Left renal cortex interstitium (tissue), 4 donors: ENCODE results near the gene MRPS23. TPM values are rescaled to one million over a fixed set of nuclear protein-coding genes. Genes with fewer than 3 reads are reported as not detected.
A peak's percentile ranks its signal among the peaks of the same experiment; 100 is the strongest.

Experiments
- DNase-seq, 4 donors: peaks; one replicate each; pipeline ENCODE4 v3.0.0-alpha.2; 2013; ENCODE audit warnings: low read depth in 4 of 4, low spot score in 2 of 4, missing footprints in 1 of 4
- polyA plus RNA-seq, 4 donors: library from polyadenylated mRNA; unstranded; fragments of 120-200 nt; gene quantifications; one replicate each; pipeline ENCODE4 v1.2.1, GENCODE V29; 2013; ENCODE audit not compliant: insufficient read length in 4 of 4

The MRPS23 gene
- polyA plus RNA-seq, 4 donors: 57.6 to 63.7 (median 60.9) TPM

DNA sequence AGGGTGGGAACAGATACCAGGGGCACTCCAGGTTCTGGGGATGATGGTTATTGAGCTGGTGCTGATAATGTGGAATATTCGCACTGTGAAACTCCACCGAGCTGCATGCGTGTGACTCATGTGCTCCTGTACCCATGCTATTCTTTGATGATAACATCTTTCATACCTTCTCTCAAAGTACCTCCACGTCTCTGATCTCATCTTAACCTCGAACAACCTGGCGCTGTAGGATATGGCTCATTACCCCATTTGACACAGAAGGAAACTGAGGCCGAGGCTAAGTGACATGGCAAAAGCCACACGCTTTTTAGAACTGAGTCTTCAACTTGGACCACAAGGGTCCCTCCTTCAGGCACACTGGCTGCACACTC lies 30.2 kb upstream of the MRPS23 start:
- no peak for DNase-seq

DNA sequence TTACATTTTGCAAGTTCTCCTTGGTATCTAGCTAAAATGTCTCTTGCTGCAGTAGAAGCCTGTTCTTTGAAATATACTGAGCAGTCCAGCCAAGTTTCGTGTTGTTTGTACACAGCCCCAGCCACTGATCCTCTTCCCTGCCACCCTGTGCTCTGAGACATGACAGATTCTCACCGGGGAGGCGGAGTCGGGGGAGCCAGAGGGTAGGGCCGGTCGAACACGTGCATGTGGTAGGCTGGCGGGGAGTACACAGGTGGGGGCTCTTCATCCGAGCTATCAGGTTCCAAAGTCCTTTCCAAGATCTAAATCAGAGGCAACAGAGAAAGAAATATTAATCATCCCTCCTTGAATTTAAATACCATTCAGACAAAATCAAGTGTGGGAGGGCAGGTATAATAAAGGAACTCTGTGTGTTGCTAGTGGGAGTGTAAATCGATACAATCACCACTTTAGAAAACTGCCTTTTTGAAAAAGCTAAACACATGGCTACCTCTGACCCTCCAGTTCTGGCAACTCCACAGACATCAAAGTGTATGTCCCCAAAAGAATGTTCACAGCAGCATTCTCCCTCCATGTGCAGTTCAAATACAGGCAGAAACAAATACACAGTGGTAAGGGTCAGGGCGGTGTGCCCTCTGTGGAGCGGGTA lies 29.7 kb upstream of the MRPS23 start:
- DNase-seq: no peak

DNA sequence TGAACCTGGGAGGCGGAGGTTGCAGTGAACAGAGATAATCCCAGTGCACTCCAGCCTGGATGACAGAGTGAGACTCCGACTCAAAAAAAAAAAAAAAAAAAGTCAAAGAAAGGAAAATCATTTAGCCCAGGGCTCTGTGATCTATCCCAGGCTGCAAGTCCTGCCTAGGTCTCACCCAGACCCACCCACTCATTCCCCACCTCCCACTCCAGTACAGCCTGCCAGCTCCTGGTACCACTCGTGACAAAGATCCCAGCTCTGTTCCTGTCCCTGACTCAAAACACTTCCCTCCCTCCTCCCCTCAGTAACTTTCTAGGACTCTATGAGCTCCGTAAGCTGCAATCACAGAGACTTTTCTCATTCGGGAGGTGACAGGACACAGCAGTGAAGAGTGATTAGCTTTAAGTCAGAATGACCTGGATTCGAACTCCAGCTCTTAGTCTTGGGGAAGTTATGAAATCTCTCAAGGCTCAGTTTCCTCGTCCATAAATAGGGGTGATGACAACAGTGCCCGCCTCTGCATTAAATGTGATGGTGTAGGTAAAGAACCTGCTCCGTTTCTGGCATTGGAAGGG lies 28.0 kb upstream of the MRPS23 start:
- no peak for DNase-seq

DNA sequence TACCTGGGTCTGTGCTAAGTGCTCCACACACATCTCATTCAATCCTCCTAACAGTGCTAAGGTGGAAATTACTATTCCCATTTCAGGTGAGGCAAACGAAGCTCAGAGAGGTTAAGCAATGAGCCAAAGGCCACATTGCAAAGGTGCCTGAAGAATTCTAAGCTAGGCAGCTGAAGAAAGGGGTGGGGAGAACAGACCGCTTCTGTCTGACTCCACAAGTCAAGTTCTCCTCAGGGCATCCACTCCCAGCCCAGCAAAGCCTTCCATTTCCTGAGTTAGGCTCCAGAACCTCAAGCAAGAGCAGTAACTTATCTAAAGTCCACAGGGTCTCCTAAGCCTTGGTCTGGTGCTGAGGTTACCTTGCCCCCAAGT lies 27.0 kb upstream of the MRPS23 start:
- DNase-seq: no peak

DNA sequence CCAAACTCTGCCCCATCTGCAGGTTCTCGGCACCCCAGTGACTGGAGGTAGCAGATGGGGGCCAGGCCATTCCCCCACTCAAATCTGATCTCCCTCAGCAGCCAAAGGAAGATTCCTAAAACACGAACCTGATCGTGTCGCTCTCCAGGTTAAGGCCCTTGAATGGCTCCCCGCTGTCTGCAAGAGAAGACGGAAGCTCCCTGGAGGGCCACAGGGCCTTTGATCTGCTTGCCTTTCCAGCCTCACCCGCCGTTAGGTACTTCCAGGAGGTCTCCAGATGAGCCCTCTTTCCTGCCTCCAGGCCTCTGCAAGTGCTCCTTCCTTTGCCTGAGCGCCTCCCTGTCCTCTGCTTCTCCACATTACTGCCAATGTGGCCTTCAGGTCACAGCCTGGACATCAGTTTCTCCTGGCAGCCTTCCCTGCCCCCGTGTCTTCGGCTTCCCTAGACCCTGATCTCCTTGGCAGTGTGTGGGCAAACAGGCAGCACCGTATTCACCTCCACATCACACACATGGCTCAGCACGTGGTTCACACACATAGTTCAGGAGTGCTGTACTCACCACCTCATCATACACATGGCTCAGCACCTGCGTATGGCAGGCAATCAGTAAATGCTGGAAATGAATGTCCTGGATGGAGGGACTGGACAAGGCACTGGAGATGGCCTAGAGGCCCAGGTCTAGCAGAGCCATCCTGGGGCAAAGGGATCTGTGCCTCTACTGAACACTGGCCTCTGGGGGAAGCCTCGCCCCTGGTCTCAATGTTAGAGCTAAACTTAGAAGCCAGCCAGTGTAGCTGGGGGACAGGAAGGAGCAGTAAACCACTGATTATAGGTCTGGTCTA lies 26.4 kb upstream of the MRPS23 start:
- DNase-seq: no peak

DNA sequence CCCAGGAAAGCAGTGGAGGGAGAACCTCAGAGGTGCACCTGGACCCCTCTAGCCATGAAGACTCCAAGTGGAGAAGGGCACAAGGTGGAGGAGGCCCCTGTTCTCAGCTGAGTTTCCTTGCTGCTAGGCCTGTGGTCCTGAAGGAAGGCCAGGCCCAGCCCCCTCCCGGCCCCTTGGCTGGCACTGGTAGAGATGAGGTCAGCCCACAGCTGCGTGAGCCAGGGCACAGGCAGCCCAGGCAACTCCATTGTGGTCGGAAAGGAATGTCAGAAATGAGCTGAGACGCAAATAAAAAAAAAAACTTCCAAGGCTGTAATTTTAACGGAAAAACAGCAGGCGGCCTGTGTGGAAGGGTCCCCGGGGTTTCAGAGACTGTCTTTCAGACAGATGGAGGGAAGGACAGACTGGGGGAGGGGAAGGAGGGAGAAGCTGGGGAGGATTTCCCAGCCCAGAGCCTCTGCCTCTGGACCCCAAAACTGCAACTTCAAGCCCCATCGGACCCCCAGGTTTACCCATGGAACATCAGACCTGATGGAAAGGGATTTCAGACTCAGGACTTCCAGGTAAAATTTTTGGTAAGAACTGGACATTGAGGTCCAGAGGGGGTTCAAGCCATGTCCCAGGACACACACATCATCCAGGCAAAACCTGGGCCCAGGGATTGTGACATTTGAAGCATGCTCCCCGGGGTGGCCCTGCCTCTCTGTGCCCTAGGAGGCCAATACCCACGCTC lies 25.6 kb upstream of the MRPS23 start:
- peak in 1 of 4 donors; percentile 80 for DNase-seq

DNA sequence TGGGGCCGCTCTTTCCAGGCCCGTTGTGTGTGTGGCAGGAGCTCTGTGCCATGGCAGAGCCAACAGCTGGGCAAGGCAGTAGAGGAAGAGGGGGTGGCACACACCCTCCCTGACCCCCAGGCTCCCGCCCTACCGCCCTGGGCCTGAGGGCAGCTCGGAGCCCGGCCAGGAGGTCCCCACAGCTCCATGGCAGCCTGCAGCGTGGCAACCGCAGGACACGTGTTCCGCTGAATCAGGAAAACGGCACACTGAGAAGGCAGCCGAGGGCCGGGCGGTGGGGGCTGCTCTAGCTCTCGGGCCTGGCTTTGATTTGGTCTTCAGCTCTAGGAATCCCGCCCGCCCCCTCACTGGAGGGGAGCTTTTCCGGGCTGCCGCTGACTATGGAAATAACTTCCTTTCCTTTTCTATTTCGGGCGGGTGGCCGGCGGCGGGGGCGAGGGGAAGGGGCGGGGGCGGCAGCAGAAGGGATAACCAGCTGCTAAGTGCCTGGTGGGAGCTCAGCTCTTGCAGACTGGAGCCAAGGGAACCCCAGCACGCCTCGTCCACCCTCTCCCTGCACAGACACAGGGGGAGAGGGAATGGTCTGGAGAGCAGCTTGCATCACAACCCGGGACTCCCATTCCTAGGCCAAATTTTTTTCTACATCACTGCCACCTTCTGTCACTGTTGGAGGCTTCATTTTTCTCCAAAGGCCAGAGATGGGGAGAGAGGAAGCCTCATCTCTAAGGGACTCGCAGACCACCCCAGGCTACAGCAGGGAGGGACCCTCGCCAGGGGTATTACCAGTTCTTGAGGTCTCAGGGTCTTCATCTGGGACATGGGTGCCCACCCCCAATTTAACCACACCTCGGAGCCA lies 24.8 kb upstream of the MRPS23 start:
- DNase-seq: peak in 1 of 4 donors; percentile 87

DNA sequence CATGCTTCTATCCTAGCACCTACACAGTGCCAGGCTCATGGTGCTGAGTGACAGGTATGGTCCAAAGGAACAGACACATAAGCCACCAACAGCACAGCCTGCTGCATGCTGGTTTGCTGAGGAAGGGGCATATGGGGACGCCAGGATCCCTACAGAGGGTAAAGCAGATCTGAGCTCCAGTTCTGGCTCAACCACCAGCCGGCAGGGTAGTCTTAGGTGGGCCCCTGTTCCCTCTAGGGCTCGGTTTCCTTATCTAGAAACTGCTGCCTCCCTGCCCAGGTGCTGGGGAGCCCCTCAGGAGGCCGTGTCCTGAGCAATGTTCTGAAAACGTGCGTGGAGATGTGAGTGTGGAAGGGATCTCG lies 24.2 kb upstream of the MRPS23 start:
- DNase-seq: no peak

DNA sequence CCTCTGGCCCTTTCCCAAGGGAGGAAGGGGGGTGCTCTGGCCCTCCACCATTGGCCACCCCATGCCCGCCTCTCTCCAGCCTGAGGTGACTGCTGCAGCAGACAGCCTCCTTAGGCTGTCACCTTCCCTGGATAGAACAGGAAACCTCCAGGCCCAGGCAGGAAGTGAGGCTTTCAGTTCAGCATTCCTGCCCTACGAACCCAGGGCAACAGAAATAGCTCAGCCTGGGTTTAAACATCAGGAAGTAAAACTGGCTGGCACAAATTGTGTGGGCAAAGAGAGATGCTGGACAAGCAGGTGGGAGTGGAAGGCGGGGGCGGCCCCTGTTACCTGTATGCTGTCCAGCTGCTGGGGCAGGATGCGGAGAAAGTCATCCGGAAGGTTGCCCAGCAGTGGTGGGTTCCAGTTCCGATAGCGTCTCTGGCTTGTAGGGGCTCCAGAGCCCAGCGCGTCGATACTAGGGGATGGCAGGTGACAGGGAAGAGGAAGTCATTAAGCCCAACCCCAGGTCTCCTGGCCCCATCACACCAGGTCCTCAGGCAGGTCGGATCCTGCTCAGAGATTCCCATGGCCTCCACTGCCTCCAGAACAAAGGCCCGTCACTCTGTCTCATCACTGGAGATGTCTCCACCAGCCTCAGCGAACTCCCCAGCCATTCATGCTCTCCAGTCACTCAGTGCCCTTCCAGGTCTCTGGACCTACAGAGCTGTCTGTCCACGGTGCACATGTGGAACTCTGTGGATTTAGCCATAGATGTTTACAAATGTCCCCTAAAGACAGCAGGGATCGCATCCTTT lies 23.6 kb upstream of the MRPS23 start:
- DNase-seq: no peak

DNA sequence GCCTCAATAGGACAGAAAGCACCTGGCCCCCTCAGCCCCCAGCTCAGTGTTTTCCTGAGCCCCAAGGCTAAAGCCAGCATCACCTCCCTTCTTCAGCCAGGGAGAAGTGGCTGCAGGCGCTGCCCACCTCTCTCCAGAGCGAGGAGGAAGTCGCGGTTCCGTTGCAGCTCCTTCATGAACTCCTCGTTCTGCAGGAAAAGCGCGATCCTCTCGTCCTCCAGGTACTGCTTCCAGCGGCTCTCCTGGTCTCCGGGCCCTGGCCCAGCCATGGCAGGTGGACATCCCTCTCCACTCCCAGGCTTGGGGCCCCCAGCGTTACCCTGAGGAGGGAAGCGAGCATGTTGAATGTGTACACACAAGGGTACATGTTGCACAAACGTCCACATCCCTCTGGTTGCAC lies 22.7 kb upstream of the MRPS23 start:
- no peak for DNase-seq

DNA sequence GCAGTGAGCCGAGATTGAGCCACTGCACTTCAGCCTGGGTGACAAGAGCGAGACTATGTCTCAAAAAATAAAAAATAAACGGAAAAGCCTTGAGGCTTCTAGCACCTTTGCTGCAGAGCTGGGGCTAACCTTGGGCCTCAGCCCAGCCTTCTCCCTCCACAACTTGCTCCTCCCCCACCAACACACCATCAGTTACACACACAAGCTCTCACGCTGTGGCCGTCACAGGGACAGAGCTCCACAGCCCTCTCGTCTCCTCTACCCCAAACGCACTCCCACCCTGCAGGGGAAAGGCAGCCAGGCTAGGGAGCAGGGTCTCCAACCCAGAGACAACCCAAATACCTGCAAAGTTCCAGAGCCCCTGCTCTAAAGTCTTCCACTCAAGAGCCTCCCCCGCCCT lies 22.0 kb upstream of the MRPS23 start:
- DNase-seq: no peak

DNA sequence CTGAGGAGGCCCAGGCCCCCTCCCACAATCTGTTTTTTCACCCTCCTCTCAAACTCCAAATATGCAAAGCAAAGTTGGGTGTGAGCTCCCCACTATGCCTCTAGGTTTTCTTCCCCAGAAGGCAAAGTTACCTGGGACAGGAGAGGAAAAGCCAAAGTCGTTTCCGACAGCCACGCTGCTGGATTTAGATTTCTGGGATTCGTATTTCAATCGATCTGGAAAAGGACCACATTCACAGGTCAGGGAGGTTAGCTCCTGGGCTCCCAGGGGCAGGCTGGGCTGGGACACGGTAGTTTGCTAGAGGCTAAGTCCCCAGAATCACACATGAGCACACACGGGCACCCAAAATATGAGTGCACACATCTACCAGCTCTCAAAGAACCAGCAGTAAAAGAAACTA lies 21.3 kb upstream of the MRPS23 start:
- no peak for DNase-seq

DNA sequence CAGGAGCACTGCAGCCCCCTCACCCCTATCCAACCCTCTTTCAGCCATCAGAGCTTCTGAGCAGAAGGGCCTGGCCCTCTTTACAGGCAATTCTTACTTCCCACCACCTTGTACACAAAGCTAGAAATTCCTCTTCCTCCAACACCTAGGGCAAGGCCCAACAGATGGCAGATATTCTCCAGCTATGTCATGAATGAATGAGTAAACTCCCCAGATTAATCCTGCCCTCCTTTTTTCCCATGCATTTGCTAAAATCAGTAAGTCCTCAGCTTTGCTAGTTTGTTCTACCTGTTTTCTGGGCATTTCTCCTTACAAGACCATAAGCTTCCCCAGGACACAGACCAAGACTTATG lies 20.4 kb upstream of the MRPS23 start:
- no peak for DNase-seq

DNA sequence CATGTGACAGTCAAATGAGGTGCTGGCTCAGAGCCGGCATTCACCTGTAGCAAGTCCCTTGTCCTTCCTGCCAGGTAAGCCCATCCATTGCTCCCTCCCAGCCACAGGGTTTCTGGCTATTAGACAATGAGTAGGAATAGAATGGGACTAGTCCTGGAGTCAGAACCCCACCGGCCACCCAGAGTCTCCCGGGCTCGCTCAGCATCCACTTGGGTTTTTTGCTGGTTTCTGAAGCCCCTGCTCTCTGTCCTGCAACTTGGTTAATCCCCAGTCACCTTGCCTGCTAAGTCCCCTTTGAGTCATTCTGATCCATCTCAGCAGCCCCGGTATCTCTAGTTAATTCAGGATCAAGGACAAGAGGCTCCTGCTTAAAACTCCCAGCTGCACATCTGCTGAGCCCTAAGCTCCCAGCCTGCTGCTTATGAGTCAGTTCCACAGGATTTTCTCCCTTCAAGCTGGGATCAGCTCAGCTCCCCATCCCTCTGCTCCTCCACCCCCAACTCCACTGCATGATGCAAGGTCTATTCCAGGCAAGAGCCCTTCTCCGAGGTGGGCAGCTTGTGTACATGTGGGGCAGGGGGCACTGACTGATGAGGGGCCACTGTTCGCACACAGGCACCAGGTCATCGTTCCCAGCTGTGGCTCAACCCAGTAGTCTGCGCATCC lies 19.9 kb upstream of the MRPS23 start:
- no peak for DNase-seq

DNA sequence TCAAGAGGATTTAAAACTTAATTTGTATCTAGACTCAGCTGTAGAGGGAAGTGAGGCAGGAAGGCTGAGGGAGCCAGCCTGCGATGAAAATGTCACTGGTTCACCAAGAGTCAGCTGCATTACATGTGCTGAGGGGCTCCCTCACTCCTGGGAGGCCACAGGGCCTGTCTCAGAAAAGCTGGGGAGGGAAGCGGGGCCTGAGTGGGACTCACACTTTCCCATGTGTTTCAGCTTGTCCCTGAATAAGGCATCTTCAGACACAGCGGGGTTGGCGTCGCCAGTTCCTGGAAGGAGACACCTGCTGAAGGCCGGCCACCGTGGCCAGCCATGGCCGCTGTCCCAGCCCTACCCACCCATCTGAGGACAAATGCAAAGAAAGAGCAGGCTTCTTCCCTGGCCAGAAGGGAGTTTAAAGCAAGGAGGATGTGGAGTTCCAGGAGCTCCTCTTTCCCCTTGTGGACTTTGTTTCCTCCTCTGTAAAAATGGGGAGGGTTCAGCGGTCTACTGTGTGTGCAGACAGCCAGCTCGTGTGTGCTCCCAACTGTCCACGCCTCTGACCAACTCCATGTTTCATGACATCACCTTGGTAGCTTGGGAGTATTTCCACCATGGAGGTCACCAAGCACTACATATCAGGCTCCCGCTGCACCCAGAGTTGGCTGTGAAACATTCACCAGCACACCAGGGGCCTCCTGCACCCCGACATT lies 19.2 kb upstream of the MRPS23 start:
- no peak for DNase-seq

DNA sequence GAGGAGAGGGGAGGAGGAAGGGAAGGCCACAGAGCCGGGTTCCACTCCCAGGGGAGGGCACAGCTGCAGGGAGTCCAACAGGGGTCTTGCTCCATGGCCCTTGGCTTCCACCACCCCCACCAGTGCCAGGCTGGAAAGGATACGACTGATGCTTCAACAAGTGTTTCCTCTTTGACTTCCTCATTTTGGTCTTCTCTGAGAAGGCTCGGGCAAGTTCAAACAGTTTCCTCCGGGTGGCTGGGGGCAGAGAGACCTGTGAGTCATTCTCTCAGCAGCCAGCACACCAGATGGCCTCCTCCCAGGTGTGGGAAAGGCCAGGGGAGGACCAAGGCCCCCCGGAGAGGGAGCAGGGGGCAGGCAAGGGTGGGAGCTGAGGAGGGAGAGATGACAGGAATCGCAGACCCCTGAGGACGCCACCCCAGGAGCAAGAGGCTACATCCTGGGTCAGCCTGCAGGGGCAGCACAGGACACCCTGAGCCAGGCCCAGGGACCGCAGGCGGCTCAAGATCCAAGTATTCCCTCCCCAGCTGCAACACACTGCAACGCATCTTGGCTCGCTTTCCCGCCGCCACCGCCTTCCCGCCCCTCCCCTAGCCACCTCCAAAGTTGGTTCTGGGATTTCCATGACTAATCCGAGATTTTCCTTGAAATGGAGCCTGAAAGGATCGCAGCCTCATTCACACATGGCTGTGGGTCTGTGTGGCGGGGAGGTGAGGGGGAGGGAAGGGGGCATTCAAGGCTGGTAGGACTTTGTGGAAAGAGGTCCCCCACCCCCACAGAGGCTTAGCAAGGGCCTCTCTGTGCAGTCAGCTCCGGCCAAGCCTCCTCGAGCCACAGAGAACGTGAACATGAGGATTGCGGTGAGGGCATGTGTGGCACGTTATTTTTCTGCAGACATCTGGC lies 18.4 kb upstream of the MRPS23 start:
- no peak for DNase-seq

DNA sequence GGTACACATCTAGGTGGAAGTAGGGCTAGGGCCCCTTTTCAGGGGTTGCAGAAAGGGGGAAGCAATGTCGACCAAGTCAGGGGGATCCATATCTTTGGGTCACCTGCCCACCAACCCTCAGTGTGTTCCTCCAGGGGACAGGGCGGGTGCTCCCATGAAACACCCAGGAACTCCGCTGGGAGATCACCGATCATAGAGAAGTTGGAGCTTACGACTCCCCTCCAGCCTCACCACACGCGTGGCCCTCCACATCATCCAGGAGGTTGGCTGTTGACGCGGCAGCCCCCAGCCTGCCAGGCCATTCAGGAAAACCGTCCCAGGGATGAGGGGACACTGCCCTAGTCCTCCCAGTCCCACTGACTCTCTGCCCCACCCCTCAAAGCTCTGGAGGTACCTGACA lies 17.3 kb upstream of the MRPS23 start:
- DNase-seq: no peak

DNA sequence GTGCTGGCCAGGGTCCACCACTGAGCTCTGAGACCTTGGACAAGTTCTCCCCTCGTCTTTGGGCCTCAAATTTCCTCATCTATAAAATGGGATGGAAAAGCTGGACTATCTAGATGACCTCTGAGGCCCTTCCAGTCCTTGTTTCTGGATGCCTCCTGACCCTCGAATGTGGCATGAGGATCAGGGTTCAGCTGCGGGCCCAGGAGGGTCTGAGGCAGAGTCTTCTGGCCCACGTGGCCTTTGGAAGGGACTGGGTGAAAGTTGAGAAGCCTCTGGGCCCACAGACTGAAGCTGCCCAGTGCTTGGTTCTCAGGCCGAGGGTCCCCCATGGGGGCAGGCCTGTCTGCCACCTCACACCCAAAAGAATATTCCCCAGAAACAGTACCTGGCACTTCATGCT lies 16.9 kb upstream of the MRPS23 start:
- DNase-seq: no peak
